GM21576 (cell line): ENCODE results near the gene GRM5.
"Not testable (repeated sequence)": the region's sequence is repeated elsewhere in the genome, so short reads cannot be mapped to it uniquely, and the experiment has no call there.

Source experiments
- ATAC-seq: cut with Tn5 transposase; IDR thresholded peaks from one replicate; pipeline ENCODE4 v1.9.1; 2021; ENCODE audit warnings: mild to moderate bottlenecking, moderate library complexity; ENCODE audit not compliant: unreplicated experiment

GRM5 gene

GRCh38 chr11:89065651-89066201, at the start of gene GRM5:
Gene GRM5, minus strand, starts transcription at chr11:89065982. Its CDS starts 18,110 bp downstream, at chr11:89047872.
- ATAC-seq = not testable (repeated sequence)

DNA sequence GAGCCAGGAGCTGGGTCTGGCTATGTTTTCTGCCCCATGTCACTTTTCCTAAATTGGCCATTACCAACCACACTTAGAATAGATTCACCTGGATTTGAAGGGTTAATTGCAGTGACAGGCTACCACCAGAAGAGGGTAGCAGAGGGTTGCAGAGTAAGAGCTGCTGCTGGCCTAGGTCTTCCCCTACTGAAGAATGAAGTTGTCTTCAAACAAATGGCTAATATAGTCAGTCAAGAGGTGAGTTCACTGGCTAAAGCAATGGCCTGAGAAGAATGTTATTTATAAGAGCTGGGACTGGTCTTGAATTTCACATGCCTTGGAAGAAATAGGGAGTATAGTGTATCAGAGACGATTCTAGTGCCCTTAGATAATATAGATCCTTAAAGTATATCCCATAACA, 32.2 kb upstream of the GRM5 start:
- ATAC-seq = peak; percentile 79

- ATAC-seq = not testable (repeated sequence)
These were observed 28.0 kb upstream of the GRM5 start for GRCh38 chr11:89093806-89094205.

- not testable (repeated sequence) for ATAC-seq
These were observed 19.2 kb upstream of the GRM5 start for GRCh38 chr11:89084951-89085350.

DNA sequence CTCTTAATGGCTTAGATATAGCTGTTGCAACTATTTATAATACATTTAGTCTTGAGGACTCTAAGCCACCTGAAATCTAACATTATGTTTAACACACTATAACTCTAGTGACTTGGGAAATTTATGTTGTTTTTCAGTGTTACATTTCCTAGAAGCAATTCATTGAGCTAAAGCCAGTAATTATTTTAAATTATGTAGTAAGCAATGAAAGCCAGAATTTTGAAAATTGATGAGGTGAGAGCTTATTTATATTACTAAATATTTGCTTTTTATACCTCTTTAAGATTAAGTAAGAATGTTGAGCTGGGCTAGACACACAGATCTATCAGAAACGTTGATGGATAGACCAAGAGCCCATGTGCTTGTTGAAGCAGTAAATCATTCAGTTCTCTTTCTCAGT, 5.1 kb upstream of the GRM5 start:
- ATAC-seq = not testable (repeated sequence)

DNA sequence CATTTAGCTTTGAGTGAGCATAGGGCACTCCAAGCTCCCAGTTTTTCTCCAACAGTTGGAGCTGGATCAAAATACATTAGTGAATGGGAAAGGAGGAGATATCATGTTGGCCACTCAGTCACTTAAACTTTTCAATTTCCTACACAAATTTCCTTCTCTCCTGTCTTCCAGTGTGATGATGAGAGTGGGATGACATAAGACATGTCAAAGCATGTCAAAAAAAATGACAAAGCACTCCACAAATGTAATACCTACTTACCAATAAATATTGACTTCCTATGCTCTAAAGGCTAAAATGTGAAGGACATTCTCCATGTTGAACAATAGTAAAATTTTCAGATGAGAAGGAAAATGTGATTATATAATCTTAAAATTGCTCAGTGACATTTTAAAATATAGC, 1.5 kb upstream of the GRM5 start:
- no peak for ATAC-seq

GRCh38 chr11:89065066-89065465, 716 bp downstream of the GRM5 start:
- ATAC-seq = no peak

GRCh38 chr11:89063481-89063951, 2.3 kb downstream of the GRM5 start:
- ATAC-seq = not testable (repeated sequence)

DNA sequence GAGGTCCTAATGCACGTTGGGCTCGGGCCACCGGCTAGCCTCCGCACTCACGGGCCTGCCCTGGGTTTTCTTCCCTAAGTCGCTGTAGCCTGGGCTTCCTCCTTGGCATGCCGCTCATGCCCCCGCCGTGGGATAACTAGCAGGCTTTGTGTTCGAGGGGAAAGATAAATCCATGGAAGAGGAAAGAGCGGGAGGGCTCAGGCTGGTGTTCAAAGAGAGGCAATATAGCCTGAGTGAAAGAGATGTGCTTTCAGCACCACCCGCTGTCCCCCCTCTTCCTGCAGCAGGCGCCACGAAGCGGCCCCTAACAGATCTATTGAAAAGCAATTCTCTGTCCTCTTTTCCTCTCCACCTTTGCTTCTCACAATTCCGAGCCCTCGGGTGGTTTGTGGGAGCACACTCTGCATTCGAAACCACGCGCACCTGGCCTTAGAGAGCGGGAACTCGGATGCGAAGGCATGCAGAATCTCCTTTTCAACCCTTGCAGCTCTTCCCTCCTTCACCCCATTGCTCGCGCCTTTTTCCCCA, 2.9 kb downstream of the GRM5 start:
- not testable (repeated sequence) for ATAC-seq

- not testable (repeated sequence) for ATAC-seq
These were observed 3.9 kb downstream of the GRM5 start for GRCh38 chr11:89061839-89062238.

- not testable (repeated sequence) for ATAC-seq
These were observed 8.4 kb downstream of the GRM5 start for GRCh38 chr11:89057406-89057805.

DNA sequence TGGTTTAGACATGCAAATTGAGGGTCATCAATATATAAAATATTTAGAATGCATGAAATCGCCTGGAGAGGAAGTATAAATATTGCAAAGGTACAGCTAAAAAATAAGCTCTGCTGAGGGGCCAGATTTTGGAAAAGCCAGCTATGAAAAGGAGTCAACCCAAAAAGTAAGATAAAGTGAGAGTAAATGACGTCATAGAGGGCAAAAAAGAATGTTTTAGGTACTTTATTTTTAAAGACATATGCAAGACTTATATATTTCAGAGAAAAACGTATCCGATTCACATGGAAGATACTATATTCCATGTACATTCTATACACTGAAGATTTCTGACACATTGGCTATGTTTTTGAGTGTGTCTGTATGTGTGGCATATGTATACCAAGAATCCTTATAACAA, 13.6 kb downstream of the GRM5 start:
- ATAC-seq = no peak

GRCh38 chr11:89047159-89047558, 18.6 kb downstream of the GRM5 start:
- not testable (repeated sequence) for ATAC-seq

GRCh38 chr11:89043861-89044588, 21.8 kb downstream of the GRM5 start:
- ATAC-seq = not testable (repeated sequence)

GRCh38 chr11:89029671-89030070, 36.1 kb downstream of the GRM5 start:
- ATAC-seq = not testable (repeated sequence)

DNA sequence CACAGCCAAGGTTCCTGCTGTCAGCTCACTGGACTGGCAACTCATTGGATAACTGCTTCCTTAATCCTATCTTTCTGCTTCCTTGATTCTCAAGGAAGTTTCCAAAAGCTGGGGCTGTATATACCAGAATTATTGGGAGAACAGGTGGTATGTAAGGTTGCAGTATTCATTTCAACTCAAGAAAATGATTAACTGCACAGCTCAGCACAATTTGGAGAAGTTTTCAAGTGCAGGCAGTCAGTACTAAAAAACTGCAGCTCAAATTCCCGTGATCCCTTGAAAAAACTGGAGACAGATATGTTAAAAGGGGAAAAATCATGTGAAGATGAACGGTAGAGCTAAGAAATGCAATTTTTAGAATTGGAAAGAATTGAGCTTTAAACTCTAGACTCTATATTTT, 44.4 kb downstream of the GRM5 start:
- no peak for ATAC-seq

DNA sequence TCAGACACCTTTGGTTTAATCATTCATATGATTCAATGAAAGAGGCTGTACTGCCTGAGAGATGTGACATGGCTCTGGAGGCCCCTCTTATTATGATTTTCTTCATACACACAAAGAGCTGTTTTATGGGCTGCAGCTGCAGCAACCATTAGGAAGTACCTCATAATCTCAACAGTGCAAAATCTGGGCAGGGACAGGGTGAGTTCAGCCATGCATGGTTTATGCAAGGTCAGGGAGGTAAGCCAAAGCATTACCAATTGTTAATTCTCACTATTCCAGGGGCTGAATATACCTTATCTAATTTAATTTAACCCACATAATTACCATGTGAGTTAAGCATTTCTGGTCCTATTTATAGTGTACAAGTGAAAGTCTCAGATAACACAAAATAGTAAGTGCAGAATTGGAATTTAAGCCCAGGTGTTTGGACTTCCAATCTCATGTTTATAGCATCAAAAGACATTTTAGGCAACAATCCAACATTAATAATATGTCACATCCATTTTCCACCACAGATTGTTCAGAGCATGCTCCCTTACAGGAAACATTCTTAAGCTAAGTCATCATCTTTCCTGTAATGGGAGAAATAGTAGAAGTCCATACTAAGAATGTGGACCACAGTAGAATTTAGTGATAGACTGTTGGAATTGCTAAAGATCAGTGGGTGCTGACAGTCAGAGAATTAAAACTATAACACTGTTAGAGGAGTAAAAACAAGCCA, 45.8 kb downstream of the GRM5 start:
- not testable (repeated sequence) for ATAC-seq

- ATAC-seq = no peak
These were observed 49.6 kb downstream of the GRM5 start for GRCh38 chr11:89016214-89016613.

- ATAC-seq = no peak
These were observed 50.2 kb downstream of the GRM5 start for GRCh38 chr11:89015614-89016013.

- not testable (repeated sequence) for ATAC-seq
These were observed 64.9 kb downstream of the GRM5 start for GRCh38 chr11:89000852-89001251.

DNA sequence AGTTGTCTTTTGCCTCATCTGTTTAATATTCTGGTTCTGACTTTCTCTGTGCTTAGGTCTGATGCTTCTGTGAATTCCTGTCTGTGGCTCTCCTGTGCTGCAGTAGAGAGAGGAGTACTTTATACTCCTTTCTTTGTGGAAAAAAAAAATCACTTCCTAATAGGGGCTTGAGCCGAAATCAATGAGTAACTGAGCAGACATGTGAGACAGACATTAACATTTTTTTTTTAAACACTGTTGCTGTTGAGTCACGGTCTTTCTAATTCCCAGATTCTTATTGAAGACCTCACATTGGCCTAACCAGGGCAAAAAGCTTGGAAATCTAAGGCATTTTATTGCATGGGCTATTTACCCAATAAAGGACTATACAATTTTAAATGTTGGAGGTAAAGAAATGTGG, 86.1 kb downstream of the GRM5 start:
- no peak for ATAC-seq
